CD4-positive, alpha-beta T cell treated with Interleukin-1 beta for 1 hour (primary cell): ENCODE results near the gene RPL13.
A peak's percentile ranks its signal among the peaks of the same experiment; 100 is the strongest.
"Not testable (repeated sequence)": the region's sequence is repeated elsewhere in the genome, so short reads cannot be mapped to it uniquely, and the experiment has no call there.

Experiments used
- DNase-seq, 2 donors: peaks; one replicate each; pipeline ENCODE4 v3.0.0-alpha.2; 2020 to 2022

Gene RPL13

GRCh38 chr16:89579351-89579750, 18.9 kb downstream of the RPL13 start:
- no peak for DNase-seq

GRCh38 chr16:89581045-89581695, 20.7 kb downstream of the RPL13 start:
- DNase-seq, result no peak

- no peak for DNase-seq
Observed at GRCh38 chr16:89581861-89582563, 21.5 kb downstream of the RPL13 start.

- no peak for DNase-seq
Observed at GRCh38 chr16:89582614-89583196, 22.2 kb downstream of the RPL13 start.

GRCh38 chr16:89583197-89583894, 22.9 kb downstream of the RPL13 start:
- DNase-seq, result no peak

GRCh38 chr16:89583895-89584644, 23.6 kb downstream of the RPL13 start:
- DNase-seq, result no peak

- no peak for DNase-seq
Observed at GRCh38 chr16:89584768-89585549, 24.5 kb downstream of the RPL13 start.

GRCh38 chr16:89586218-89586617, 25.7 kb downstream of the RPL13 start:
- no peak for DNase-seq

GRCh38 chr16:89586853-89587252, 26.4 kb downstream of the RPL13 start:
- no peak for DNase-seq

GRCh38 chr16:89587676-89588075, 27.2 kb downstream of the RPL13 start:
- DNase-seq, result not testable (repeated sequence)

- no peak for DNase-seq
Observed at GRCh38 chr16:89588413-89589109, 28.1 kb downstream of the RPL13 start.

- no peak for DNase-seq
Observed at GRCh38 chr16:89589241-89589926, 28.9 kb downstream of the RPL13 start.

- peak; percentile 66 to 74 for DNase-seq
Observed at GRCh38 chr16:89593841-89594240, 33.4 kb downstream of the RPL13 start.

- DNase-seq, result no peak
Observed at GRCh38 chr16:89595330-89596060, 35.0 kb downstream of the RPL13 start.

GRCh38 chr16:89596061-89596689, 35.7 kb downstream of the RPL13 start:
- DNase-seq, result no peak

- no peak for DNase-seq
Observed at GRCh38 chr16:89596957-89597649, 36.6 kb downstream of the RPL13 start.

GRCh38 chr16:89598199-89598598, 37.7 kb downstream of the RPL13 start:
- no peak for DNase-seq

GRCh38 chr16:89599451-89599858, 39.0 kb downstream of the RPL13 start:
- DNase-seq, result peak; percentile 13 to 22

- DNase-seq, result no peak
Observed at GRCh38 chr16:89599902-89600301, 39.4 kb downstream of the RPL13 start.
